ENCODE results near the gene SAC3D1. TPM values are rescaled to one million over a fixed set of nuclear protein-coding genes. Genes with fewer than 3 reads are reported as not detected.

The SAC3D1 gene
- total and polyA plus RNA-seq, 9 of the 15 experiments (the other 6 are each of a cell fraction or from before 2014, with no cell fraction given), result 0.20 to 35.2 (median 5.8) TPM

GRCh38 chr11:65027213-65028067 lies 13.6 kb upstream of the SAC3D1 start, which contains the start of gene SNX15 (continued):
- TF ChIP-seq IRF1 (CRISPR knock-in tag; IDR thresholded peaks at IDR 0.05; ENCODE audit: borderline replicate concordance), result no peak; the same call in 1 of the 2 replicates
- TF ChIP-seq TCFL5 (CRISPR knock-in tag; conservative IDR thresholded peaks at IDR 0.05), result no peak
- TF ChIP-seq RNF219 (CRISPR knock-in tag; IDR thresholded peaks at IDR 0.05), result no peak
- peak; percentile 9 to 22; a peak in 2 of 4 replicates for TF ChIP-seq RCOR1 (IDR thresholded peaks at IDR 0.05; ENCODE audit: borderline replicate concordance in 1 of 2, low read depth in 2 of 2, low read length in 2 of 2)
- TF ChIP-seq ZNF586 (CRISPR knock-in tag; conservative IDR thresholded peaks at IDR 0.05), result no peak
- no peak for TF ChIP-seq ELK1 (CRISPR knock-in tag; IDR thresholded peaks at IDR 0.05)
- no peak for TF ChIP-seq ZFP1 (CRISPR knock-in tag; IDR thresholded peaks at IDR 0.05)
- TF ChIP-seq EP300 (IDR thresholded peaks at IDR 0.05; ENCODE audit: low read length), result peak; percentile 23; the same call in 1 of the 2 replicates
- no peak for TF ChIP-seq MECOM (CRISPR knock-in tag; IDR thresholded peaks at IDR 0.05)
- no peak for TF ChIP-seq ZFPM2 (CRISPR knock-in tag; IDR thresholded peaks at IDR 0.05)
- peak; percentile 25; the same call in 1 of the 2 replicates for TF ChIP-seq SMC3 (conservative IDR thresholded peaks at IDR 0.05; ENCODE audit: insufficient read depth, low read depth, low read length)
- peak; percentile 12; the same call in 1 of the 2 replicates for TF ChIP-seq ZNF740 (CRISPR knock-in tag; IDR thresholded peaks at IDR 0.05)
- no peak for TF ChIP-seq ZNF740 (tag; IDR thresholded peaks at IDR 0.05)
- no peak for TF ChIP-seq GTF2A2 (tag; IDR thresholded peaks at IDR 0.05)
- no peak for TF ChIP-seq TFAM (CRISPR knock-in tag; conservative IDR thresholded peaks at IDR 0.05)
- TF ChIP-seq FOXJ2 (tag; IDR thresholded peaks at IDR 0.05), result no peak
- no peak for TF ChIP-seq ARID3B (CRISPR knock-in tag; IDR thresholded peaks at IDR 0.05; ENCODE audit: borderline replicate concordance)
- TF ChIP-seq FOXA1 (IDR thresholded peaks at IDR 0.05; ENCODE audit: borderline replicate concordance), result no peak
- TF ChIP-seq PML (IDR thresholded peaks at IDR 0.05; ENCODE audit: low read length), result 0 out of 2 replicates have a peak, but pooled peaks have one; percentile 25
- peak; percentile 2; the same call in 1 of the 2 replicates for TF ChIP-seq ARID1B (IDR thresholded peaks at IDR 0.05)
- TF ChIP-seq SMARCE1 (IDR thresholded peaks at IDR 0.05), result 0 out of 2 replicates have a peak, but pooled peaks have one; percentile 42
- TF ChIP-seq FOXJ3 (CRISPR knock-in tag; IDR thresholded peaks at IDR 0.05), result no peak
